Measurements from ENCODE around the gene MYH2.

Gene MYH2

DNA sequence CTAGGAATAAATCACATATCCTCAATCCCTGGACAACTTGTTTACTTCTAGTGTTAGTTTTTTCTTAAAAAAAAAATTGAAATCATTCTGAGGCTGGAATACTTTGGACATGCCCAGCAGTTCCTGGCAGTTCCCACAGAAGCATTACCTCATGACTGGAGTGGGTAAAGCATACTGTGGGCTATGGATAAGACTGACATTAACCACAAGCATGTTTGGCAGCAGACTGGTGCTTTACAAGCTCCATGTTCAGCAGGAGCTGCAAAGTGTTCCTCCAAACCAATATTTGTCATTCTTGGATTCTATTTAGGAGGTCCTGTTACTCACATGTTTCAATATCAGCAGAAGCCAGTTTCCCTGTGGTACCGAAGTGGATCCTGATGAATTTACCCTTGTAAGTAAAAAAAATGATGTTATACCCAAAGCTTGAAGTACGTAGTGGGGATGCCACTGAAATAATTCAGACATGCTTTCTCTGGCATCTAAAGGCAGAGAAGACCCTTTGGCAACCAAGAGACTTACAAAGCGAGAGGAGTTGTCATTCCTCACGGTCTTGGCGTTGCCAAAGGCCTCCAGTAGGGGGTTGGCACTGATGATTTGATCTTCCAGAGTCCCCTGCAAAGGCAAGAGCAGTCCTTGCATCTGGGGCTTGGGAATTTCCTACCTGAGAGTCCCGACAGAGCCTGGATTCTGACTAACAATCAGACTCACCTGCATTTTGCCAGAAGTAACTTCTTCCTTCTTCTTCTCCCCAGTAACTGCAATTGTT lies 36.0 kb downstream of the MYH2 start:
- DNase-seq = no peak

DNA sequence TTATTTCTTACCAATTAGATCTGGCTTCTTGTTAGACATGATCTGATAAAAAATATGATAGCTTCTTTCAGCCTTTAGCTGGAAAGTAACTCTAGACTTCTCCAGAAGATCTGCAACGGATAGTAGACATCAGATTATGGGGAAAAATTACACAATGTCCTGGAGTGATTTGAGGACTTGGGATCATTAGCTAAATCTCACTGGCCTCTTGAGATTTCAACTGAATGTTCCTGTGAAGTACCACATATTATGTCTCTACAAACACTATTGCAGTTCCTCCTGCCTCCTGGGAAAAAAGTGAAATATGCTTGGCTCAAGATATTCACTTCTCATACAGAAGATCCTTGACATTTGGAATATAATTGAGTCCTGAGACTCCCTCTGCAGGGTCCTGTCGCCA lies 36.6 kb downstream of the MYH2 start:
- no peak for DNase-seq

DNA sequence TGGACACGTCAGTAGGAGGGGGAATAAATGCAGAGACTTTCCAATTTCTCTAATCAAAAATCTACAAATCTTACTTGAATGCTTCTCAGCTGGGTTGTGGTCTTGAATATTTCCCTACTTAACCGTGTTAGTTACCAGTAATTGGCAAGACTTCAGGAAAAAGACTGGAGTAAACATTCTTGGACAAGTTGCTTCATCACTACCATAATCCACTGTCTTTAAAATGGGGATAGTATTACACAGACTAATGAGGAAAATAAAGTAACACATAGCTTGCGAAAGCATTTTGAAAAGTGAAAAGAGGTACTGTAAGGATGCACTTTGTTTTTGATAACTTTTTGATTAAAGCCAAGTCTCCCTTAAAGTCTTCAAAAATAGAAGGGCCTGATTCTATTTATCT lies 49.5 kb downstream of the MYH2 start:
- no peak for DNase-seq

DNA sequence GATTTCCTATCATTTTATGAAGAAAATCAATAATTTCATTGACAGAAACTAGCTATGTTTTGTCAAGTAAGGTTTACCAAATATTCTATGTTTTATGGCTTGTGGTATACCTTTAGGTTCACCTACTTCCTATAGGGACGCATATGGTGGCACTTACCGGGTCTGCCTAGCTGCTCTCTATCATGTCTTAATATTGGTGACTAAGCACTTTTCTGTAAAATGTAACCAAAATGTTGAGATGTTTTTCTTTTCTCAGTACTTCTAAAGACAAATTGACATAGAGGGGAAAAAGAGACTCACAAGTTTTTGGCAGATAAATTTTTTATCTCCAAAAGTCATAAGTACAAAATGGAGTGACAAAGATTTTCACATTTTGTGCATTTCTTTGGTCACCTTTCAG lies 57.5 kb downstream of the MYH2 start:
- no peak for DNase-seq

DNA sequence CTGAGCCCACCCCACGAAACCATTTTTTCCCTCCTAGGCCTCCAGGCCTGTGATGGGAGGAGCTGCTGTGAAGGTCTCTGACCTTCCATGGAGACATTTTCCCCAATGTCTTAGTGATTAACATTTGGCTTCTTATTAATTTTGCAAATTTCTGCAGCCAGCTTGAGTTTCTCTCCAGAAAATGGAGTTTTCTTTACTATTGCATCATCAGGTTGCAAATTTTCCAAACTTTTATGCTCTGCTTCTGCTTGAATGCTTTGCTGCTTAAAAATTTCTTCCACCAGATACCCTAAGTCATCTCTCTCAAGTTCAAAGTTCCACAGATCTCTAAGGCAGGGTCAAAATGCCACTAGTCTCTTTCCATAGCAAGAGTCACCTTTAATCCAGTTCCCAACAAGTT lies 67.2 kb downstream of the MYH2 start:
- DNase-seq = no peak

DNA sequence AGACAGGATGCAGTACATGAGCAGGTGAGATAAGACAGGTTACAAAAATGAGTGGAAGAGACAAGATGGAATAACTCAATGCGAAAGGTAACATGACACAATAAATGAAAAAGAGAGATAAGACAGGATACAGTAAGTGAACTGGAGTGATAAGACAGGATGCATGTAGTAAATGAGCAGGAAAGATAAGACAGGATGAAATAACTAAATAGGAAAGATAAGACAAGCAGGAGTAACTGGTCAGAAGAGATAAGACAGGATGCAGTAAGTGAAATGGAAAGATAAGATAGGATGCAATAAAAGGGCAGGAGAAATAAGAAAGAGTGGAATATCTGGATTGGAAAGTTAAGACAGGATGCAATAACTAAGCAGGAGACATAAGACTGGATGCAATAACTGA lies 71.8 kb downstream of the MYH2 start:
- no peak for DNase-seq

DNA sequence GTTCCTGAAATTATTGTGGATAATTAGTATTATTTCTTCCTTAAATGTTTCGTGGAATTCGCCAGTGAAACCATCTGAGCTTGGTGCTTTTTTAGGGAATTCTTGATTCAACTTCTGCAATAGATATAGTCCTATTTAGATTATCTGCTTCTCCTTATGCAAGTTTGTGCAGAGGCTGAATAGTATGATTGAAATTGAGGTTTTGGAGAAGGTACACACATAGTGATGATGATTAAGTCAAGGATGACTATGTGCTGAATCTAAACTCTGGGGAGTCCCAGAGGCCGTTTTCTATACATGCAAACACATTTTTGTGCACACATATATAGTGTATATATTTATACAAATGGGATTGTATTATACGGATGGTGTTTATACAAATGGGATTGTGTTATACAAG lies 74.9 kb downstream of the MYH2 start:
- DNase-seq = no peak

DNA sequence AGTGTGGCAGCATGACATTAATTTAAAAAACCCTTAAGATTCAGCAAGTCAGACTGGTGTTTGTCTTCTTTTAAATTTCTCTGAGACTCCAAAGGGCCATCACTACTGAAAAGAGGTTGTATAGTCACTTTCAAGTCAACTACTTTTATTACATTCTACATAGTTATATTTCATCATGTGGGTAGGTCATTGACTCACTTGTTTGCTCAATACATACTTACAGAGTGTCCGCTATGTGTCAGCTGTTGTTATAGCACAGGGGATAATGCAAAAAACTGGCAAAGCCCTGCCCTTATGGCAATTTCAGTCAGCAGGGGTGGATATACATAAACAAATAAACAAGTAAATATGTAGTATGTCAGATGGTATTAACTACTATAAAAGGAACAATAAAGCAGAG lies 77.6 kb downstream of the MYH2 start:
- DNase-seq = no peak

Data from activated CD8-positive, alpha-beta memory T cell treated with anti-CD3 and anti-CD28 coated beads, Interleukin-2, amount 50 U/mL, for 48 hours (primary cell).